Loucy (cell line): Measurements from ENCODE around the gene ZDHHC18.

Experiments used
- CTCF ChIP-seq: fragments of 200-600 bp; sonication (generic); conservative IDR thresholded peaks from 2 replicates; pipeline ENCODE4 v1.5.1; 2014; ENCODE audit warnings: mild to moderate bottlenecking, antibody characterized with exemption, low read length
- EZH2phosphoT487 ChIP-seq: fragments of 200-600 bp; IDR thresholded peaks from 2 replicates; pipeline ENCODE4 v1.6.1; 2018; ENCODE audit warnings: antibody characterized with exemption, mild to moderate bottlenecking, moderate library complexity, borderline replicate concordance

- peak; percentile 26; the same call in 1 of the 2 replicates for TF ChIP-seq CTCF
- no peak for TF ChIP-seq EZH2phosphoT487
Observed at GRCh38 chr1:26864610-26865480, 38.4 kb downstream of the ZDHHC18 start.
